Activated naive CD4-positive, alpha-beta T cell treated with anti-CD3 and anti-CD28 coated beads, Interleukin-2, amount 50 U/mL, for 16 hours (primary cell): ENCODE measurements around the gene RNF40.

Experiments used
- DNase-seq: peaks from one replicate; pipeline ENCODE4 v3.0.0-alpha.2; 2020

Gene RNF40

DNA sequence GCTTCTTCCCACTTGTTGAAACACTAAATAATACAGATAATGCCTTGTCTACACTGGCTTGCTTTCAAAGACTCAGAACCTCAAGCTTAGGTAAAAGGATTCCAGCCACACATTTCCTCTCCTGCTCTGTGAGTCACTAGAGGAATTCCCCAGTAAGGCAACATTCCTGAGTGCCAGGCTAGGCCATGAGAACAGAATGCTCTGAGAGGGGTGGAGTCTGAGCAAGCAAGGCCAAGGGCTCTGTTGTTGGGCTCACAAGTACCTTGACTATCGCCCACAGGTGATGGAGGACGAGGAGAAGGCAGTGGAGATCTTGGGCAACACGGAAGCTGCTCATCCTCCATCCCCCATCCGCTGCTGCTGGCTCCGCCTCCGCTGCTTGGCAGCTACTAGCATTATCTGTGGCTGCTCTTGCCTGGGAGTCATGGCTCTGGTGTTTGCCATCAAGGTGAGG lies 20.6 kb upstream of the RNF40 start:
- DNase-seq: no peak

DNA sequence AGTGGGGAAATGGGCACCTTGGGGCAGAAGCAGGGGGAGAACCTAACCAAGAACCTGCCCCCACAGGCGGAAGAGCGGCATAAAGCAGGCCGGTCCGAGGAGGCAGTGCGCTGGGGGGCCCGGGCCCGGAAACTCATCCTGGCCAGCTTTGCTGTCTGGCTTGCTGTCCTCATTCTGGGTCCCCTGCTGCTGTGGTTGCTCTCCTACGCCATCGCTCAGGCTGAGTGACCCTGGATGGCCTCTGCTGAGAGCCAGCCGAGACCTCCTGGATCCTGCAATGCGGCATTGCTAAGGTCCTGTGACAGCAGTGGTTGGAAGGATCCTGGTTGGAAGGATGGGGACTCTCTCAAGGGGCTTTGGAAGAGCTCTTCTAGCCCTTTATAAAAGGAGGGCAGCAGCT lies 18.4 kb upstream of the RNF40 start:
- DNase-seq: no peak

DNA sequence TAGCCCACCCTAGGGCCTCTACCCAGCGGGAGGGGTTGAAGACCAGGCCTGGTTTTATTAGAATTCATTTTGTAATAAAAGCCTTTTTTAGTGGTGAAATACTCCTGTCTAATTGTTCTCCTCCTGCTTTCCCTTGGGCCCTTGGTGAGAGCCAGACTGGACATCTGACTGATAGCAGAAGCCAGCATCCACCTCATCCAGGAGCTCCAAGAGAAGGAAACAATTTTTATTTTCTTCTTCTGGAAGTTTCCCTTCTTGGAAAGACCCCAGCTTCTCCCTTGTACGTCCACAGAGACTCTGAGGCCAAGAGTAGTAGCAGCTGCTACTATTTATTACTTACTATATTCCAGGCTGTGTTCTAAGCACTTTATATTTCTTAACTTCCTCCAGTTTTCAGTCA lies 17.9 kb upstream of the RNF40 start:
- no peak for DNase-seq

DNA sequence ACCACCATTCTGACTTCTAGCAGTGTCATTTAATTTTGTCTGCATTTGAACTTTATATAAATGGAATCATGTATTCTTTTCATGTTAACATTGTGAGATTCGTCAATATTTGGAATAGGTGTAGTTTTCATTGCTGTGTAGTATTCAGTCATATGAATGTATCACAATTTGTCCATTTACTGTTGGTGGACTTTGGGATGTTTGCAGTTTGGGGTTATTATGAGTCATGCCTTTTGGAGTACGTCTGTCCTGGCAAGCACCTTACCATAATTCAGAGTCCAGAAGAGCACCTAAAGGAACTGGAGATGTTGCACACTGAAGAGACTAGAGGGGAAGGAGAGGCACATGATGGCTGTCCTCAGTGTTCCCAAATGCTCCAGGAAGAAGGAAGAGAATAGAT lies 17.0 kb upstream of the RNF40 start:
- DNase-seq: no peak

- no peak for DNase-seq
Measured at GRCh38 chr16:30746638-30747175, 15.4 kb upstream of the RNF40 start.

DNA sequence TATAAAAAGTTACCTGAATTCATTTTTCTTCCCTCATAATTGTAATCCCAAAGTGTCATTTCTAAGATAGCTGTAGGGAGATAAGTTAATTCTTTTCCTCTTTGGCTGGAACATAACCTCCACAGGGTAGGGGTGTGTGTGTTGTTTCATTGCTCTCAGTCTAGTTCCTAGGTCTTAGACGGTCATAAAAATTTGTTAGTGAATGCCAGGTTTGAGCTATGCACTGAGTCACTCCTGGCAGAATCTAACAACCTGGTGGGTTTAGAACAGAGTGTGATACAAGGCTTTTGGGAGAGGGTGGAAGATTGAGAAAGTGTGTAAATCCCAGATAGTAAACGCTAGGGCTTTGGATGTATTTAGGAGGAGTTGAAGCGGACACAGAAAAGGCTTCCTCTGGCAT lies 14.8 kb upstream of the RNF40 start:
- no peak for DNase-seq

- peak; percentile 97 for DNase-seq
Measured at GRCh38 chr16:30747799-30748633, 14.1 kb upstream of the RNF40 start, which contains the start of gene PHKG2. Gene PHKG2 (plus strand): TSS chr16:30748425. CDS start chr16:30748821, 396 bp downstream.

DNA sequence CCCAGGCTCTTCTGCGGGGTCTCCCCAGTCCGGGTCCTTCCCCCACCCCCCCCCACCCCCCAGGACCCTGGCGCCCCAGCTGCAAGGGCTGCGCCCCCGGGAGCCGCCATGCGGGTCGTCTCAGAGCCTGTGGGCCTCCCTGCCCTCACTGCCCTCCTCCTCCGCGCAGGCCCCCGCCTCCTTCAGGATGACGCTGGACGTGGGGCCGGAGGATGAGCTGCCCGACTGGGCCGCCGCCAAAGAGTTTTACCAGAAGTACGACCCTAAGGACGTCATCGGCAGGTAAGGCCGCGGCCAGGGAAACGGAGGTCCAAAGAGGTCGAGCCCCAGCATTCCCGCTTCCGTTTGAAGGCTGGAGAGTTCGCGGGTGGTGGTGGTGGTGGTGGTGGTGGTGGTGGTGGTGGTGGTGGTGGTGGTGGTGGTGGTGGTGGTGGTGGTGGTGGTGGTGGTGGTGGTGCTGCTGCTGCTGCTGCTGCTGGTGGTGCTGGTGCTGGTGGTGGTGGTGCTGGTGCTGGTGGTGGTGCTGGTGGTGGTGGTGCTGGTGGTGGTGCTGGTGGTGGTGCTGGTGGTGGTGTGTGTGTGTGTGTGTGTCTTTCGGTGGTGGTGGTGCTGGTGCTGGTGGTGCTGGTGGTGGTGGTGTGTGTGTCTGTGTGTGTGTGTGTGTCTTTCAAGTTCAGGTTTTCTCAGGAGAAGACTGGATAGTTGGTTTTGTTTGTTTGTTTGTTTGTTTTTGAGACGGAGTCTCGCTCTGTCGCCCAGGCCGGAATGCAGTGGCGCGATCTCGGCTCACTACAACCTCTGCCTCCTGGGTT lies 13.3 kb upstream of the RNF40 start:
- no peak for DNase-seq

GRCh38 chr16:30750201-30750600 lies 11.9 kb upstream of the RNF40 start:
- DNase-seq: no peak

DNA sequence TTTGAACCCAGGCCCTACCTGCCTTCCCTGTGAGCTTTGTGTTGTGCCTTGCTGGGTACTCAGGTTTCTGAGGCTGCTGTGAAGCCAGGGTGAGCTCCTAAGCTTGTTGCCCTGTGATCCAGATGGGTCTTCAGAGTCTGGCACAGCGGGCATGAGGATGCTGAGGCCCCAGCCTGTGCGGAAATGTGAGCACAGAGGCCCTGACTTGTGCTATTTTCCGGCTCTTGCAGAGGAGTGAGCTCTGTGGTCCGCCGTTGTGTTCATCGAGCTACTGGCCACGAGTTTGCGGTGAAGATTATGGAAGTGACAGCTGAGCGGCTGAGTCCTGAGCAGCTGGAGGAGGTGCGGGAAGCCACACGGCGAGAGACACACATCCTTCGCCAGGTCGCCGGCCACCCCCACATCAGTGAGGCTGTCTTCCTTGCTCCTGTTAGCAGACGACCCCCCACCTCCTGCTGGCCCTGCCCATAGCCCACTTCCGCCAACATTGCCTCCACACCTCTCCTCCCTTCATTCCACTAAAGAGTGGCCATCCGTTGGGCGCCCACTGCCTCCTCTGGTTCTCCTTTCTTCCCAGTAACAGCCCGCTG lies 11.2 kb upstream of the RNF40 start:
- DNase-seq: no peak

DNA sequence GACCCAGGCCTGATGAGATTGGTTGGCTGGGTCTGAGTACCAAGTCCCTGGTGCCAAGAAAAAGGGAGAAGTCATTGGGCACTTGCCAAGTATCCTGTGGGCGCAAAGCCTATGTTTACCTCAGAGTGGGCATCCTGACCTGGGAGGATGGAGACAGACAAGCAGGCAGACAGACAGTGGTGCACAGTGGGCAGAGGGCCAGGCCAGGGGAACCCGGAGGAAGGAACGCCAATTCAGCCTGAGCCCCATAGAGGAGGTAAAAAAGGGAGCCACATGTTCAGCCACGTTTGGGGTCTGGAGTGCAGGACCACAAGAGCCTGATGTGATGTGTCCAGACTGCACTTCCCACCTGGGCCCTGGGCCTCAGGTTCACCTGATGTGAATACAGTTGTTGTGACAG lies 8.5 kb upstream of the RNF40 start:
- DNase-seq: no peak

DNA sequence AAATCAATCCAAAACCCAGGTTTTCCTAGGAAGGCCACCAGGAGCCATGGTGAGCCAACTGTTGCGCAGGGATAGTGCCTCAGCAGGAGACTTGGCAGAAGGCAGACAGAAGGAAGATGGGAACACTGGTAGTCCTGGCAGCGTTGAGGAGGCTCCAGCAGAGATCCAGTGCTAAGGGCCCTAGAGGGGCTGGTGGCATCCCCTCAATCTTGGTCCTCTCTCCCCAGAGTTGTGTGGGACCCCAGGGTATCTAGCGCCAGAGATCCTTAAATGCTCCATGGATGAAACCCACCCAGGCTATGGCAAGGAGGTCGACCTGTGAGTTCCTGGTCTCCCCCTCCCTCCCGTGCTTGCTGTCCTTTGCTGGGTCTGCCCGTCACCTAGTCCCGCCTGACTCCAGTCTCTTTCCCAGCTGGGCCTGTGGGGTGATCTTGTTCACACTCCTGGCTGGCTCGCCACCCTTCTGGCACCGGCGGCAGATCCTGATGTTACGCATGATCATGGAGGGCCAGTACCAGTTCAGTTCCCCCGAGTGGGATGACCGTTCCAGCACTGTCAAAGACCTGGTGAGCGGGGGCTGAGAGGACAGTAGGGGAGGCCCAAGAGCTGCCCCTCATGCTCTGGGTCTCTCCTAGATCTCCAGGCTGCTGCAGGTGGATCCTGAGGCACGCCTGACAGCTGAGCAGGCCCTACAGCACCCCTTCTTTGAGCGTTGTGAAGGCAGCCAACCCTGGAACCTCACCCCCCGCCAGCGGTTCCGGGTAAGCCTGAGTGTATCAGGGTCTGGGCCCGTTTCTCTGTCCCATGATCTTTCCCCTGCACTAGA lies 6.0 kb upstream of the RNF40 start:
- no peak for DNase-seq

DNA sequence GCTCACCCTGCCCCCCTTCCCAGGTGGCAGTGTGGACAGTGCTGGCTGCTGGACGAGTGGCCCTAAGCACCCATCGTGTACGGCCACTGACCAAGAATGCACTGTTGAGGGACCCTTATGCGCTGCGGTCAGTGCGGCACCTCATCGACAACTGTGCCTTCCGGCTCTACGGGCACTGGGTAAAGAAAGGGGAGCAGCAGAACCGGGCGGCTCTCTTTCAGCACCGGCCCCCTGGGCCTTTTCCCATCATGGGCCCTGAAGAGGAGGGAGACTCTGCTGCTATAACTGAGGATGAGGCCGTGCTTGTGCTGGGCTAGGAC lies 5.4 kb upstream of the RNF40 start:
- no peak for DNase-seq

DNA sequence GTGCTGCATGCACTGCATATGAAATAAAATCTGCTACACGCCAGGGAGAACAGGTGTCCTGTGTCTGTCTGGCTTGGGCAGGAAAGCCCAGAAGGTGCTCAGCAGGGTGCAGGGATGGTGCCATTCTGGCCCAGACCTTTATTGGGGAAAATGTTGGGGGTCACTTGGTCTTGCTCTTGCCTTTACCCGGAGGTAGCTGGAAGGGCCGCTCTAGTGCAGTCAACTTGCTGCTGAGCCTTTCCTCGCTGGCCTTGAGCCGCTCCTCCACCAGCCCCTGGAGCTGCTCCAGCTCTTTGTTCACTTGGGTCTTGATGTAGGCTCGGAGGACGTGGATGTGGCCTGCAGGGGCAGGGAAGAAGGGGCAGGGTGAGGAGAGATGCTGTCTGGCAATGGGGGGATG lies 4.8 kb upstream of the RNF40 start:
- DNase-seq: no peak

DNA sequence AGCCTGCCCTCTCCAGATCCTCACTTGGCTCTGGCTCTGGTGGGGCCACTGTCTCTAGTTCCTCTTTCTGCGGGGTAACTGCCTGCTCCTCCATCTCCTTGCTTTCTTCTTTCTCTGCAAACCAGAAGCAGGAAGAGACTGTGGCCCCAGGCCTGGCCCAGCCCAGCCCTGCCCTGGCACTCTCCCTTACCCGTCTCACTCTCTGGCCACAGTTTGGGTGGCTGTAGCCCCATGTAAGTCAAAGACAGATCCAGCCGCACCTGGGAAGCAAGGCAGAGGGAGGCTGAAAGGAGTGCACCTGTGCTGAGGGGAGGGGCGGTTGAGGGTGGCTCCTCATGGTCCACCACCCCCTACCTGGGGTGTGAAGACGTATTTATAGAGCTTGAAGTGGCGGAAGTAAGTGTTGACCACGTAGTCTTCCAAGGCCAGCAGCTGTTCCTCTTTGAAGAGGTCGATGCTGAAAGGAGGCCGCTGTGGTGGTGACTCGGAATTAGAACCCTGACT lies 3.1 kb upstream of the RNF40 start:
- DNase-seq: no peak

DNA sequence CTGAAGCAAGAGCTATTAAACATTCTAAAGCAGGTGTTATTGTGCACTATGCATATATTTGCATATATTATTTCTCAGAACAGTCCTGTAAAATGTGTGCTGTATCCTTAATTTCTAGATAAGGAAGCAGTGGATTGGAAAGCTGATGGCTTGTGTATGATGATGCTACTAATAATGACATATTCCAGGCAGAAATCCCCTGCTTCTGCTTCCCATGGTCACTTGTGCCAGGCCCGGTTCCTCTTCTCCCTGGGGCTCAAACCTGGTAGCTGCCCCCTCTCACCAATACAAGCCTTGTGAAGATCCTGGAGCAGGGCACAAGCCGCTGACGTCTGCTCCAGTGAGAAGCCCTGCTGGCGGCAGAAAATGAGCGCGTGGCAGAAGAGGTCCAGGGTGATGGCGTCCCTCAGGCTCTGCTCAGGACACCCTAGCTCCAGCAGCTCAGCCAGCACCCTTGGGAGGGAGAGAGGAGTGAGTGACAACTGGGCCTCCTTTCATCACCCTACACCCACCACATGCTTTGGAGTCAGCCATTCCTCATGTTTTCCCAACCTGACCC lies 2.0 kb upstream of the RNF40 start:
- DNase-seq: no peak

DNA sequence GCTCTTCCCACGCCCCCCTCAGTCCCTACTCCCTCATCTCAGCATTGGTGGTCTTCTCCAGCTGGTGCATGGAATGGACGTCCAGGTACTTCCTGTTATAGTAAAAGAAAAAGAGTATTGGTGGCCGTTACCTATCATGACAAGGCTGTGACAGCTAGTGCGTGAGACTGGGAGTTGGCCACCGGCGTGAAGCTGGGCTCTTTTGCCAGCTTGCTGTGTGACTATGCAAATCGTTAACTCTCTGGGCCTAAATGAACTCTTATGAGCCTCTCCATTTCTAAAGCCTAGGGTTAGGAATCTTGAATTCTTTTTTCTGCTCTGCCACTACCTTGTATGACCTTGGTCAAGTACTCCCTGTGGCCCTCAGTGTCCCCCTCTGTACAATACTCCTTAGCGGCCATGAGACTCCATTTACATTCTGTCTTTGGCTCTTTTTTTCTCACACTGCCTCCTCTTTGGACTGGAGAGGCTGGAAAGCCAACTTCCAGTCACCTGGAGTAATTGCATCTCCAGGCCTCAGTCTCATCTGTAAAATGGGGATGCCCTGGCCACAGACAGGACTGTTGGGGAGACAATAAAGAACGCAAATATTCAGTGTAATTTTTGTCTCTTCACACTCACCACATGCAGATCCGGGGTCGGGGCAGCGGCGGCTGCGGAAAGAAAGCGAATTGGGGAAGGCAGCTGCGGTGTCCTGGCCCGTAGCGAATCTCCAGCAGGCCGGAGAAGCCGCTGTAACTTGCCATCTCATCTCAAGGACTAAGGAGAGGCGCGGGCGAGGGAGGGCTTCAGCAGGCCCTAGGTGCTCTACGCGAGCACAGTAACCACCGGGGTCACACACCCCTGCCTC lies 1.3 kb upstream of the RNF40 start:
- DNase-seq: no peak

- DNase-seq: peak; percentile 46
Measured at GRCh38 chr16:30761427-30761927, 645 bp upstream of the RNF40 start.

DNA sequence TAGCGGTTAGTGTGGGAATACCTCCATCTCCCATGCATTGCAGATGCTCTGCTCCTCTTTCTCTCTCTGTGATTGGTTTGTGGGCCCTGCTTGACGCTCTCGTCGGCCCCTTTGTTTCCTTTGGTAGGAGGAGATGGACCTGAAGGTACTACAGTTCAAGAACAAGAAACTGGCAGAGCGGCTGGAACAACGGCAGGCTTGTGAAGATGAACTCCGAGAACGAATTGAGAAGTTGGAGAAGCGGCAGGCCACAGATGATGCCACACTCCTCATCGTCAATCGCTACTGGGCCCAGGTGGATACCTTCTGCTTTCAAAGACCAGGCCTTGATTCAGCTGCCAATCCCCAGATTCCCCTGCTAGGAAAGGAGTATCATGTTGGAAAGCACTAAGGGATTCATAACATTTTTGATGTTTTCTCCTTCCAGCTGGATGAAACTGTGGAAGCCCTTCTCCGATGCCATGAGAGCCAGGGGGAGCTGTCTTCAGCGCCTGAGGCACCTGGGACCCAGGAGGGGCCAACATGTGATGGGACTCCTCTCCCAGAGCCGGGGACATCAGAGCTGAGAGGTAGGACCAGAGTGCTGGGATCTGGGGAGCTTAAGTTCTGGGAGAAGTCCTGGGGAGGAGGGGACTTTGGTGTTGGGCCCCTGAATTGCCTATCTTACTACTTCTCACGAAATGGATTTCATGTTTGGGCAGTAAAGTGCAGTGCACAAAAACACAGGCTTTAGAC lies 1.0 kb downstream of the RNF40 start:
- DNase-seq: no peak

DNA sequence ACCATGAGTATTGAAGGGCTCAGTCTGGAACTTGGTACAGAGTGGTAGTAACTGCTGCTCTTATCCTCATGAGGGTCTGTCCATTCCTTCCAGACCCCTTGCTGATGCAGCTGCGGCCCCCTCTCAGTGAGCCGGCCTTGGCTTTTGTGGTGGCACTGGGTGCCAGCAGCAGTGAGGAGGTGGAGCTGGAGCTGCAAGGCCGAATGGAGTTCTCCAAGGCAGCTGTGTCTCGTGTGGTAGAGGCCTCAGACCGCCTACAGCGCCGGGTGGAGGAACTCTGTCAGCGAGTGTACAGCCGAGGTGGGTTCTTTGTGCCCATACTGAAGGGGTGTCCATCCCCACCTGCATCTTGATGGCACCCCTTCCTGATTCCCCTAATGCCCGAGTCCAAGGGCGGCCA lies 2.0 kb downstream of the RNF40 start:
- DNase-seq: no peak
